GM18909 (cell line): ENCODE measurements around the gene URB2.

Experiments used
- ATAC-seq: cut with Tn5 transposase; IDR thresholded peaks from one replicate; pipeline ENCODE4 v1.9.1; 2021; ENCODE audit warnings: mild to moderate bottlenecking; ENCODE audit not compliant: unreplicated experiment, poor library complexity

URB2 gene

DNA sequence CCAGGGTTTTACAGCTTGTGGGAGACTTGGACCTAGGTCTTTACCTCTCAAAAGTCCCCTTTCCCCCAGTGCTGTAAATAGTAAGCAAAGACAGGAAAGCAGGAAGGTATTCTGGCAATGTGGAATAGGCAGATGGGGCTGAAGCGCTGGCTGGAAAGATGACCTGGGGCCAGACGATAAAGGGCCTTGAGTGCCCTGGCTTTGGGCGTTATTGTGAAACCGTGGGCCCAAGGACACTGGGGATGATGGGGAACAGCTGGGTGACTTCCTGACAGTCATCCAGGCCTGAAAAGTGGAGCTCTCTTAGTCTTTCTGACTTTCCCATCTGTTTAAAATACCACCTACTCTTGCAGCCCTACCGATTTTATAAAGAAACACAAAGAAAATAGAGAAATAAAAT lies 16.3 kb downstream of the URB2 start:
- no peak for ATAC-seq

DNA sequence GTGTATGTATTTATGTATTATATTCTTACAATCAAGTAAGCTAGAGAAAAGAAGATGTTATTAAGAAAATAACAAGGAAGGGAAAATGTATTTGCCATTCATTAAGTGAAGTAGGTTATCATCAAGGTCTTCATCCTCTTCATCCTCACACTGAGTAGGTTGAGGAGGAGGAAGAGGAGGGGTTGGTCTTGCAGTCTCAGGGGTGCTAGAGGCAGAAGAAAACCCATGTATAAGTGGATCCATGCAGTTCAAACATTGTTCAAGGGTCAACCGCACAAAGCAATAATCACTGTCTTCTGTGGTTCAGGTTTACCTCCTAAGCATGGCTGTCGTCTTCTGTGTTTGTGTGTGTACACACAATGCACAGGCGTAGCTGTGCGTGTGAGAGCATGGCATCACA lies 16.9 kb downstream of the URB2 start:
- ATAC-seq = no peak

DNA sequence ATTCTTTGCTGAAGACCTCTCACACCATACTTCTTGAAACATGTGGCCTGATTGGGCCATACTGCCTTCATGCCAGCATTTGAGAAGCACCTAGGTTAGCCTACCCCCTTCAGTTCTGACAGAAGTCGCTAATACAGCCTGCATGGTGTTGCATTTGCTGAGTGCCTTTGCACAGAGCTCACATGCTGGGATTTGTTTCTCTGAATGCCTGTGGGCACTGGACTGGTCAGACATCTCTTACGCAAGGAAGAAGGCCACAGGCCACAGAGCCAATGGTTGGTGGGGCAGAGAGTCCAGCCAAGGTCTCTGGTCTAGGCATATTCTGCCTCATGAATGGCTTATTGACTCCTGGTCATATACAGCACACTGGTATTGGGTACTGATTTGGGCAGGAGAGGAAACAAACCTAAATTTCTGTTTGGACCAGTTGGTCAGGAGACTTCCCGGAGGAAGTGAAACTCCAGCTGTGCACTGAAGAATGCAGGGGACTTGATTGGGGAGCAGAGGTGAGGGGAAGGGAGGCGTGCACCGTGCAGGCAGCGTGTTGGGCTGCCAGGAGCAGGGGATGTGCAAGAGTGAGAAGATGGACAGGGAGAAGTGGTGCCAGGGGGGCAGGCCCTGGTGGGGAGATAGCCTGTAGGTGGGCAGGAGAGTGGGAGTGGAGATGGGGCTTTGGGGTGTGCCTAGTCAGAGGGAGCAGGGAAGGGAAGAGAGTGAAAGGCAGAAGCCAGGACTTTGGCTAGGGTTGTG lies 18.1 kb downstream of the URB2 start:
- no peak for ATAC-seq

DNA sequence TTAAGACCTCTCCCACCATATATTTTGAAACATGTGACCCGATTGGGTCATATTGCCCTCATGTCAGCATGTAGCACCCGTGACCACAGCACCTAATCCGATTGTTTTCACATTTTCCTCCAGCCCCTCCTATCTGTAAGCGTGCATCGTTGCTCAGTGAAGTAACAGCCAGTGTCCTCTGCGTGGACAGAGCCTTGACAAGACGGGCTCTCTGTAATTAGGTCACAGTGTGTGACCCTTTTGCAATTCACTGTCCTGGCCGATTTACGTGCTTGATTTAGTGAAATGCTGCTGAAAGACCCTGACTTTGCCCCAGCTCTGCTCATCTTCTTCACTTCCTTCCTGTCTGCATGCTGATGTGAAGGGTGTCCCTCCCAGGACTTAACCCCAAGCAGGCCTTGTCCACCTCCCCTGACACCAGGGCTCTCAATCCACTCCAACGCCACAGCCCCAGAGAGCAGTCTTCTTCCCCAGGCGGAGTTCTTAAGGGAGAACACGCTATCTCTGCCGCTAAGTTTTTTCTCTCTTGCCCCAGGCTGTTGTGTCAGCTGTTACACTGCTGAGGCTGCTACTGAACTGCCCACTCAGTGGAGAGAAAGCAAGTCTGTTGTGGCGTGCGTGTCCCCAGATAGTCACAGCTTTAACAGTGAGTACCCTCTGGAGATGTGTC lies 19.4 kb downstream of the URB2 start:
- no peak for ATAC-seq

DNA sequence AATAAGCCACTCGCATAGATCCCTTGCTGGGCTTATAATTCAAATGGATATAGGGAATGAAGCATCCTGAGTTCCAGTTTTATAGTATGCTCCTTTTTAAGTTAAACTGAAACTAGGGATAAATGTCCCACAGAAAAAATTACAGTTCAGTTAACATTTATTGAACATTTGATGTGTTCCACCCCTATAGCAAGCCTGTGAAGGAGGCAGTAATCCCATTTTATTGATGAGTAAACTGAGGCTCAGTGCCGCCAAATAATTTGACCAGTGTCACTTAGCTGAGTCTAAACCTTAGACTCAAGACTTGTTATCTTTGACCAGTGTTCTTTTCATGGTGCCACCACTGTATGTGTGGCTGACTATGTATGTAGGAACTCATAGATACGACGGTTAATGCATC lies 22.4 kb downstream of the URB2 start:
- ATAC-seq = no peak

DNA sequence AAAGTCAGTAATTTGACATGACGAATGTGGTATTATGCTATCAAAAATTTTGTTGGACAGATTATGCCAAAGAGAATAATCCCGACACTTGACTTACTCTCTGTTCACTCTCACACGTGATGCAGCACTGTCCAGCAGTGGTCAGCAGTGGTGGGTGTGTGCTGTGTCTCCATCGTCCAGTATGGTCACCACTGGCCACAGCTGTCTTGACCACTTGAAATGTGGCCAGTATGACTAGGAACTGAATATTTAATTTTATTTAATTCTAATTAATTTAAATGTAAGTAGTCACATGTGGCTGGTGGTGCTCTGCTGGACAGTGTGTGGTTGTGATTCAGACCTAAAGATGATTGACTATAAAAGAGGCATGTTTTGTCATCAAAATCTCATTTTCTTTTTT lies 24.0 kb downstream of the URB2 start:
- no peak for ATAC-seq

DNA sequence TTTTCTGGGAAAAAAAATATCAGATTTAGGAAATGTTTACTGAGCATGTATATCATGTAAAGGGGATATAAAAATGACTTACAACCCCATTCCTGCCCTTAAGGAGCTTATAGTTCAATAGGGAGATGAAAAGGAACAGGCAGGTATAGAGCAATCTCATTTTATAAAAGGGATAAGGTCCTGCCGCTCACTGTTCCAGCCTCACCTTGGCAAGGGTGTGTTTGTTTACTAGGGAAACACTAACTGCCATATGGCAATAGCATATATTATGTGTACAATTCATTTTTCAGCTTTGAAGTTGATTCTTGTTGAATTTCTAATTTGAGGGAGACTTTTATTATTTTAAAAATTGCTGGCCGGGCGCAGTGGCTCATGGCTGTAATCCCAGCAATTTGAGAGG lies 25.5 kb downstream of the URB2 start:
- ATAC-seq = no peak

GRCh38 chr1:229653420-229653819 lies 27.4 kb downstream of the URB2 start:
- no peak for ATAC-seq

DNA sequence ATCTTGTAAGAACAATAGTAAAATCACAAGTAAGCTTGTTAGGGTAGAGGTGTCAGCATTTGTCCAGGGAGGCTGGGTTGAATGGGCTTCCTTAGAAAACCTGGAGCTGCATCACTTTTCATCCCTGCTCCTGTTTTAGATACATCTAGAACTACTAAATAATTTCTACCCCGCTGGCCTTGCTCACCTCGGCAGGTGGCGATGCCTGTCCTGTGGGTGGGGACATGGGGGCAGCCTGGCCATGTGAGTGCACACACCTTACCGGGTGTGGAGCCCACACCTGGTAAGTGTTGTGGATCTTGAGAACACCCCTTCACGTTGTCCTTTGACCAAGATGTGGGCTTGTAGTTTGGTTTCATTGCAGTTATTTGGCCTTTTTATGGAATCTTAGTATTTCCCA lies 29.7 kb downstream of the URB2 start:
- ATAC-seq = no peak

- ATAC-seq = no peak
Observed at GRCh38 chr1:229657993-229658755, 32.1 kb downstream of the URB2 start.

- ATAC-seq = peak; percentile 74
Observed at GRCh38 chr1:229661022-229661877, 35.2 kb downstream of the URB2 start.

- no peak for ATAC-seq
Observed at GRCh38 chr1:229661897-229662296, 35.9 kb downstream of the URB2 start.

- peak; percentile 58 for ATAC-seq
Observed at GRCh38 chr1:229664133-229664689, 38.2 kb downstream of the URB2 start.

- no peak for ATAC-seq
Observed at GRCh38 chr1:229665912-229666558, 40.0 kb downstream of the URB2 start.

- ATAC-seq = no peak
Observed at GRCh38 chr1:229666585-229666984, 40.5 kb downstream of the URB2 start.

DNA sequence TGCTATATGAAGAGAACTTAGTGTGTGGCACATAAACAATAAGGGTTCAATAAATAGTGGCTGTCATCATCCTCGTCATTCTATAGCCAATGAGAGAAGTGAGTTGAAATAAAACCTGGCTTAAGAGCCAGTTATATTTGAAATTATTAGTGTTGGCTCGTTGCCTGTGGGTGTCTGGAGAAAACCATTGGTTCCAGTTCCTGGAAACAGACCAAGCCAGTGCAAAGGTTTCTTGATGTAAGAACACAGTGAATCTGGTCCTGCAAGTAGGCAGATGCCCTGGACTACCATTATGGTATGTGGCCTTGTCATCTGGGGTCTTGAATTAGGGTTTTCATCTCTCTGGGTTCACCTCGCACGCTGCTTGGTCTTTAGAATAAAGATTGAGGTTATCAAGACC lies 43.3 kb downstream of the URB2 start:
- no peak for ATAC-seq

DNA sequence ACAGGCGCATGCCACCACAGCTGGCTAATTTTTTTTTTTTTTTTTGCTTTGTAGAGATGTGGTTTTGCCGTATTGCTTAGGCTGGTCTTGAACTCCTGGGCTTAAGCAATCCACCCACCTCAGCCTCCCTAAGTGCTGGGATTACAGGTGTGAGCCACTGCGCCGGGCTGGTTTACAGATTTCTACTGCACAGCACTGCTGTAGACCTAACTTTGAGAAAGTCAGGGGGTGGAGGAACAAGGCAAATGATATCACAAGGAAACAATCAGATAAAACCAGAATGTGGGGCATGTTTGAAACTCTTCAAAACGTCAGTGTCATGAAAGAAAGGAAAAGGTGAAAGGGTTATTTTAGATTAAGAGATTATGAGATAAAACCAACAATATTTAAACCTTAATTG lies 45.3 kb downstream of the URB2 start:
- no peak for ATAC-seq

- ATAC-seq = no peak
Observed at GRCh38 chr1:229672246-229672645, 46.2 kb downstream of the URB2 start.

DNA sequence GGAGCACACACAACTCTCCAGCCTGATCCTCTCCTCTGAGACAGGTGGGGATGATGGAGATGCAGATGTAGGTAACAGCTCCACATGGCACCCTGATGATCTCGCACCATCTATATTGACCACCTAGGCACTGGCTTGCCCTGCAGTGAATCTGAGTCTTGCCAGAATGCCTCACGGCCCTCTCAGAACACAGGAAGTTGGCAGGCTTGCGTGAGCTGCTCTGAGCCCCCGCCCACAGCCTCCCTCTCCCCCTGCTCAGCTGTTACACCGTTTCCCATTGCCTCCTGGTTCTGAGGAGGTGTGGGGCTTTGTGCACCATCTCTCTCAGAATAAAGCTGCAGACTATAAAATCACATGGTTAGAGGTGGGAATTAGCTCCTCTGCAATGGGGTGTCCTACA lies 48.0 kb downstream of the URB2 start:
- ATAC-seq = no peak

DNA sequence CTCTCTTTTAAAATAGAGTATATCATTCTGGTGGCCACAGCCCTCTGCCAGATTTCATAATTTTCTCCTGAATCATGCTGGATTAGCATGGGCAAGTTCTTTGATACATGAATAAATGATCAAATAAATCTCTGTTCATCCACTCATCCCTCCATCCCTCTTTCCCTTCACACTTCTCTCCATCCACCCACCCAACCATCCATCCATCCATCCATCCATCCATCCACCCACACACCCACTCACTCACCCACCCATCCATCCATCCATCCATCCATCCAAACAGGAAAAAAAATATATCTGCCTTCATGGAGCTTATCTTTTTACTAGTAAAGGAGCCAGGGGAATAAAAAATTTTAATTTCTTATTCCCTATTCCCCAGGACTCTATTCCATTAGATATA lies 49.3 kb downstream of the URB2 start:
- ATAC-seq = no peak
